K562 (cell line): ENCODE data around the gene SH3D19. TPM values are rescaled to one million over a fixed set of nuclear protein-coding genes. Genes with fewer than 3 reads are reported as not detected.

Experiments
- ATAC-seq: fragments of 200-7000 bp; cut with Tn5 transposase; 3 replicates; pipeline ENCODE4 v1.9.1; 2020; ENCODE audit warnings: moderate library complexity
- BruUV-seq: library from RNA; stranded (reverse); fragments of 400-500 nt; replicated peaks from 2 replicates; lab custom pipeline; 2021; lab: Mats Ljungman, UMichigan
- CTCF ChIA-PET: fragments of 300-600 bp; formaldehyde crosslinking; extraction: SDS; loops from one replicate; lab custom pipeline; 2021; ENCODE audit warnings: low intra/inter-chr PET ratio; lab: Yijun Ruan, JAX
- POLR2A ChIA-PET: fragments of 300-600, 350-650 bp; sonication (Branson Sonifier 250); formaldehyde crosslinking; extraction: SDS; loops from one replicate; lab custom pipeline; 2021; ENCODE audit warnings: antibody characterized with exemption, inconsistent platforms; lab: Yijun Ruan, JAX
- DNase-seq, 4 experiments: peaks; one replicate each; pipeline versions ENCODE4 v3.0.0 to v3.0.0-alpha.2; 2011 to 2018; ENCODE audit warnings: low spot score in 3 of 4, mixed read lengths in 3 of 4; ENCODE audit errors: extremely low read depth in 1 of 4
- FAIRE-seq: peaks from 2 replicates; lab custom pipeline; 2011; peaks lifted over from hg19 to GRCh38; lab: Jason Lieb, UNC
- H2AFZ ChIP-seq: 2 replicates; pipeline ENCODE4 v1.6.0; 2011; ENCODE audit warnings: low read depth, low read length, control low read depth, inconsistent platforms
- H3K27ac ChIP-seq: fragments of 200-600 bp; 3 replicates; pipeline ENCODE4 v1.8.0; 2011; ENCODE audit warnings: low read depth, mild to moderate bottlenecking, control low read depth, inconsistent platforms, low read length, moderate library complexity, mixed read lengths; ENCODE audit errors: extremely low read depth
- H3K27me3 ChIP-seq, 2 experiments: fragments of 300-600 bp in 1 of 2; 2 replicates in 1 of 2; 3 replicates in 1 of 2; pipeline versions ENCODE4 v1.6.0 to v1.8.0; 2011; ENCODE audit warnings: inconsistent platforms in 2 of 2, low read length in 2 of 2, mild to moderate bottlenecking in 1 of 2, mixed read lengths in 1 of 2, moderate library complexity in 1 of 2; ENCODE audit not compliant: control insufficient read depth in 2 of 2, insufficient read depth in 2 of 2
- H3K36me3 ChIP-seq: fragments of 300-600 bp; 3 replicates; pipeline ENCODE4 v1.8.0; 2011; ENCODE audit warnings: mild to moderate bottlenecking, low read length, inconsistent platforms; ENCODE audit not compliant: control insufficient read depth, insufficient read depth
- H3K4me1 ChIP-seq, 2 experiments: fragments of 200-600 bp in 1 of 2; replicated peaks in 1 of 2; 2 replicates in 1 of 2; 3 replicates in 1 of 2; pipeline versions ENCODE4 v1.5.1 to v1.8.0; 2011; ENCODE audit warnings: inconsistent platforms in 2 of 2, low read length in 2 of 2, mild to moderate bottlenecking in 1 of 2, mixed read lengths in 1 of 2, moderate library complexity in 1 of 2; ENCODE audit not compliant: control insufficient read depth in 2 of 2, insufficient read depth in 2 of 2
- H3K4me2 ChIP-seq: 2 replicates; pipeline ENCODE4 v1.6.1; 2011; ENCODE audit warnings: low read length, control low read depth, inconsistent platforms, mixed read lengths; ENCODE audit not compliant: insufficient read depth
- H3K4me3 ChIP-seq: fragments of 200-600 bp; sonication (generic), shearing (Covaris generic); 2 replicates; pipeline ENCODE4 v1.5.1; 2016; ENCODE audit warnings: control low read depth, inconsistent platforms
- H3K79me2 ChIP-seq: fragments of 200-600 bp; 3 replicates; pipeline ENCODE4 v1.8.0; 2011; ENCODE audit warnings: low read length, inconsistent platforms; ENCODE audit not compliant: control insufficient read depth, insufficient read depth
- H3K9ac ChIP-seq, 2 experiments: 2 replicates each; pipeline versions ENCODE4 v1.6.0 to v1.6.1; 2011; ENCODE audit warnings: low read depth in 2 of 2, low read length in 2 of 2, control low read depth in 1 of 2, inconsistent platforms in 1 of 2, mild to moderate bottlenecking in 1 of 2, mixed read lengths in 1 of 2; ENCODE audit not compliant: insufficient read depth in 1 of 2
- H3K9me1 ChIP-seq: one replicate; pipeline ENCODE4 v1.6.0; 2011; ENCODE audit warnings: inconsistent platforms, mild to moderate bottlenecking, low read length, moderate library complexity; ENCODE audit not compliant: control insufficient read depth, insufficient read depth
- H3K9me3 ChIP-seq: replicated peaks from 2 replicates; pipeline ENCODE4 v1.5.1; 2011; ENCODE audit warnings: low read depth, low read length, inconsistent platforms; ENCODE audit not compliant: control insufficient read depth, insufficient read depth
- H4K20me1 ChIP-seq: replicated peaks from 2 replicates; pipeline ENCODE4 v1.6.1; 2011; ENCODE audit warnings: low read length, inconsistent platforms, mixed read lengths; ENCODE audit not compliant: control insufficient read depth, insufficient read depth
- FOS ChIP-seq: IDR thresholded peaks from 3 replicates; pipeline ENCODE4 v1.6.1; 2011; ENCODE audit not compliant: insufficient read length; ENCODE audit errors: extremely low read depth
- NELFE ChIP-seq: IDR thresholded peaks from 2 replicates; pipeline ENCODE4 v1.6.1; 2011; ENCODE audit warnings: mild to moderate bottlenecking; ENCODE audit not compliant: insufficient read depth, insufficient read length
- PTBP1 ChIP-seq: fragments of 200-400 bp; formaldehyde crosslinking; IDR thresholded peaks from 2 replicates; pipeline ENCODE4 v1.6.1; 2017; ENCODE audit warnings: low read depth, low read length
- RBFOX2 ChIP-seq: fragments of 200-400 bp; formaldehyde crosslinking; IDR thresholded peaks from 2 replicates; pipeline ENCODE4 v1.6.1; 2017; ENCODE audit warnings: low read depth, mild to moderate bottlenecking, low read length, moderate library complexity
- SIN3B ChIP-seq: fragments of 450-650 bp; IDR thresholded peaks from 2 replicates; pipeline ENCODE4 v1.6.1; 2017; ENCODE audit warnings: low read depth, mild to moderate bottlenecking, moderate library complexity
- ZNF24 ChIP-seq: fragments of 450-650 bp; IDR thresholded peaks from 2 replicates; pipeline ENCODE4 v1.6.1; 2016
- ZNF316 ChIP-seq: fragments of 450-650 bp; IDR thresholded peaks from 2 replicates; pipeline ENCODE4 v1.6.1; 2016
- ZNF707 ChIP-seq: fragments of 250-450 bp; sonication (Bioruptor Pico); conservative IDR thresholded peaks from 2 replicates; pipeline ENCODE4 v1.8.0; 2022; ENCODE audit warnings: inconsistent platforms, mild to moderate bottlenecking, moderate library complexity
- WGBS: fragments of 100-300 bp; shearing (Covaris generic); methylation state at CpG from one replicate; pipeline ENCODE4 v1.1.6; 2016; ENCODE audit warnings: low coverage, mixed read lengths; ENCODE audit not compliant: insufficient coverage; ENCODE audit errors: missing lambda C conversion rate; 5-methylcytosine and 5-hydroxymethylcytosine counted together
- in situ Hi-C: fragments of 300-500 bp; cut with MboI; formaldehyde crosslinking; loops from 4 replicates; pipeline ENCODE4 v1.15.0; 2018; ENCODE audit warnings: inconsistent platforms, mixed read lengths
- intact Hi-C: fragments of 100-400 bp; cut with micrococcal nuclease; formaldehyde crosslinking; loops from 2 replicates; pipeline ENCODE4 v1.14.2; 2022
- polyA plus RNA-seq, 8 experiments: library from polyadenylated mRNA; depleted of rRNA in 4 of 8; stranded (reverse) in 5 of 8; unstranded in 3 of 8; fragments of >200 nt; fragmentation: Nextera tagmentation in 2 of 8; fragmentation: Illumina TruSeq in 1 of 8; extraction: Ambion mirVana in 2 of 8; extraction: Trizol in 1 of 8; gene quantifications; 2 replicates each; pipeline versions ENCODE4 v1.2.1 to v1.2.3, GENCODE V29; 2011 to 2014; ENCODE audit warnings: inconsistent platforms in 1 of 8, missing spikeins in 1 of 8
- total RNA-seq, 7 experiments: library from RNA; depleted of rRNA in 6 of 7; stranded (reverse); fragments of >200 nt in 6 of 7; fragmentation: Illumina TruSeq in 2 of 7; extraction: Trizol in 2 of 7; gene quantifications; 2 replicates each; pipeline versions ENCODE4 v1.2.1 to v1.2.3, GENCODE V29; 2011 to 2021; ENCODE audit warnings: low replicate concordance in 1 of 7
- TF ChIP-seq, protein P1 (sequence below): fragments of 450-650 bp; IDR thresholded peaks from 2 replicates; pipeline ENCODE4 v1.7.1; 2018; ENCODE audit warnings: mild to moderate bottlenecking, low read depth; ENCODE audit not compliant: partially characterized antibody

Gene SH3D19
- total and polyA plus RNA-seq, 9 of the 15 experiments (the other 6 are each of a cell fraction or from before 2014, with no cell fraction given) = 0.42 to 2.2 (median 1.1) TPM; not detected in 6

DNA sequence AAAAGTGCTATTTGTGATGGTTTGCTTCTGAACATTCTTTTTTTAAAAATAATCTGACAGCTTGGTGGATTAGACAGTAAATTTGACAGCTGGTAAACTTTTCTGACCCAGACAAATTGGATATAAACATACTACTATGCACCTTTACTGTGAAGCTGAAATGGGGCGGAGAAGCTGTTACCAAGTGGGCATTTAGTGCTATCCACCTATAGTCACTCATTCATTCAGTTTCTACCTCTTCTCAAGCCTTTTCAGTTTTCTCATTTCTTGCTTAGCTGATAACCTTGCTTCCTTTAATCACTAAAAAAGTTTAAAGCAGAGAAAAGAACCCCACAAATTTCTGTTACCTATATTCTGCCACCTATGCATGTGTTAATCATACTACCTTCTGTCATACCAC is 220.8 kb downstream of the SH3D19 start:
- Histone ChIP-seq H4K20me1 (peaks cover 15% of the 10 kb centered on the region; the same call in 1 of the 2 replicates), H3K9me3 (no peaks in the 10 kb centered on the region; the same call in 1 of the 2 replicates), H3K9ac (no peak overlapping the region), H3K27me3 (no peaks in the 10 kb centered on the region), H3K79me2 (peaks cover 45% of the 10 kb centered on the region), H3K4me2 (no peak overlapping the region), H3K36me3 (peaks cover 82% of the 10 kb centered on the region), H3K27ac (no peak overlapping the region), H3K4me1 (no peaks in the 10 kb centered on the region), H3K4me3 (no peak overlapping the region), H3K9me1 (no peaks in the 10 kb centered on the region), H2AFZ (no peak overlapping the region)
- in situ Hi-C loops = no loop called here
- FAIRE-seq = no peak
- no peak for TF ChIP-seq PTBP1
- no peak for TF ChIP-seq ZNF707 (CRISPR knock-in tag)
- TF ChIP-seq FOS = no peak
- no peak for TF ChIP-seq NELFE
- TF ChIP-seq RBFOX2 = 0 out of 2 replicates have a peak, but pooled peaks have one; percentile 1
- TF ChIP-seq SIN3B = no peak
- ChIA-PET POLR2A (interaction anchor here (3.4 kb wide), 1 partner anchor 10 kb away, joined by 20 read pairs; no protein-coding TSS in a partner anchor), CTCF (no interaction called here)
- 100% methylated on average over 1 of the region's 1 CpG for WGBS
- intact Hi-C loops = no loop called here
- no peak for DNase-seq
- BruUV-seq = no TSS peak
- ATAC-seq = no peak

DNA sequence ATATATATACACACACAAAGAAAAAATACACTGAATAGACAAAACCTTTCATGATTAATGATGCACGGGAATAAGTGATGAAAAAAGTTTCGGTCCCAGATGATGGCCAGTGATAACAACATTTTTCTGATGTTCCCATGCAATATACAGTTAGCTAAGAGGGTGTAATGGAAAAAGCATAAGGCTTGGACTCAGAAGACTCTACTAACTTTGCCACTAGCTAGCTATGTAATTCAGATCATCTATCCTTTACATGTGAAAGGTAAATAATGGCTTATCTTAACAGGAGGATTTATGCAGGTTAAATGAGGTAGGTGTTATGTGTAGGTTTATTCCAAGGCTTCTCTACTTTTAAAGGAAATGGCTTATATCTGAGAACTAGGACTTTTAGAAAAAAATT is 221.6 kb downstream of the SH3D19 start:
- 84% methylated on average over 2 of the region's 2 CpGs for WGBS
- DNase-seq (no peak), FAIRE-seq (no peak), ATAC-seq (no peak)
- H3K27me3 ChIP-seq = no peaks in the 10 kb centered on the region
- no peaks in the 10 kb centered on the region; the same call in 1 of the 2 replicates for H3K9me3 ChIP-seq
- peaks cover 48% of the 10 kb centered on the region for H3K79me2 ChIP-seq
- no peak overlapping the region for H3K4me2 ChIP-seq
- H4K20me1 ChIP-seq = peaks cover 15% of the 10 kb centered on the region; the same call in 1 of the 2 replicates
- H3K9ac ChIP-seq = no peak overlapping the region
- in situ Hi-C loops (no loop called here), intact Hi-C loops (no loop called here)
- POLR2A ChIA-PET = interaction anchor here (0.6 to 3.4 kb wide), 2 partner anchors 9 to 10 kb away, joined by 3 to 20 read pairs; no protein-coding TSS in a partner anchor
- TF ChIP-seq ZNF316 = 0 out of 2 replicates have a peak, but pooled peaks have one; percentile 8
- TF ChIP-seq, protein P1, sequence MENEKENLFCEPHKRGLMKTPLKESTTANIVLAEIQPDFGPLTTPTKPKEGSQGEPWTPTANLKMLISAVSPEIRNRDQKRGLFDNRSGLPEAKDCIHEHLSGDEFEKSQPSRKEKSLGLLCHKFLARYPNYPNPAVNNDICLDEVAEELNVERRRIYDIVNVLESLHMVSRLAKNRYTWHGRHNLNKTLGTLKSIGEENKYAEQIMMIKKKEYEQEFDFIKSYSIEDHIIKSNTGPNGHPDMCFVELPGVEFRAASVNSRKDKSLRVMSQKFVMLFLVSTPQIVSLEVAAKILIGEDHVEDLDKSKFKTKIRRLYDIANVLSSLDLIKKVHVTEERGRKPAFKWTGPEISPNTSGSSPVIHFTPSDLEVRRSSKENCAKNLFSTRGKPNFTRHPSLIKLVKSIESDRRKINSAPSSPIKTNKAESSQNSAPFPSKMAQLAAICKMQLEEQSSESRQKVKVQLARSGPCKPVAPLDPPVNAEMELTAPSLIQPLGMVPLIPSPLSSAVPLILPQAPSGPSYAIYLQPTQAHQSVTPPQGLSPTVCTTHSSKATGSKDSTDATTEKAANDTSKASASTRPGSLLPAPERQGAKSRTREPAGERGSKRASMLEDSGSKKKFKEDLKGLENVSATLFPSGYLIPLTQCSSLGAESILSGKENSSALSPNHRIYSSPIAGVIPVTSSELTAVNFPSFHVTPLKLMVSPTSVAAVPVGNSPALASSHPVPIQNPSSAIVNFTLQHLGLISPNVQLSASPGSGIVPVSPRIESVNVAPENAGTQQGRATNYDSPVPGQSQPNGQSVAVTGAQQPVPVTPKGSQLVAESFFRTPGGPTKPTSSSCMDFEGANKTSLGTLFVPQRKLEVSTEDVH = no peak
- TF ChIP-seq ZNF24 = no peak
- no peak overlapping the region for H2AFZ ChIP-seq
- no peak overlapping the region for H3K27ac ChIP-seq
- no peaks in the 10 kb centered on the region for H3K9me1 ChIP-seq
- H3K36me3 ChIP-seq = peaks cover 82% of the 10 kb centered on the region
- peaks cover 4% of the 10 kb centered on the region in 2 experiments; a peak in 3 of 5 replicates for H3K4me1 ChIP-seq
- H3K4me3 ChIP-seq = no peak overlapping the region
- no TSS peak for BruUV-seq
- CTCF ChIA-PET = no interaction called here
